Suprapubic skin (tissue), 4 donors: ENCODE data around the gene EPB41L5. TPM values are rescaled to one million over a fixed set of nuclear protein-coding genes. Genes with fewer than 3 reads are reported as not detected.

Experiments
- DNase-seq, 2 donors: peaks; one replicate each; pipeline ENCODE4 v3.0.0-alpha.2; 2019; ENCODE audit warnings: low spot score in 2 of 2
- H3K27ac ChIP-seq: fragments of 200-600 bp; sonication (generic); one replicate; pipeline ENCODE4 v1.5.1; 2019
- H3K27me3 ChIP-seq: fragments of 200-600 bp; sonication (generic); one replicate; pipeline ENCODE4 v1.5.1; 2019
- H3K36me3 ChIP-seq: fragments of 200-600 bp; sonication (generic); one replicate; pipeline ENCODE4 v1.5.1; 2019
- H3K4me1 ChIP-seq: fragments of 200-600 bp; sonication (generic); one replicate; pipeline ENCODE4 v1.5.1; 2019
- H3K4me3 ChIP-seq: fragments of 200-600 bp; sonication (generic); one replicate; pipeline ENCODE4 v1.5.1; 2019; ENCODE audit warnings: mild to moderate bottlenecking
- H3K9me3 ChIP-seq: fragments of 200-600 bp; sonication (generic); one replicate; pipeline ENCODE4 v1.5.1; 2019
- CTCF ChIP-seq, 2 donors: fragments of 200-600 bp in 1 of 2; fragments of 450-650 bp in 1 of 2; sonication (generic) in 1 of 2; IDR thresholded peaks; one replicate each; pipeline ENCODE4 v1.5.1; 2016 to 2019; ENCODE audit warnings: antibody characterized with exemption in 2 of 2, mild to moderate bottlenecking in 1 of 2, moderate library complexity in 1 of 2
- EP300 ChIP-seq: sonication (generic); formaldehyde crosslinking; IDR thresholded peaks from one replicate; pipeline ENCODE4 v1.6.1; 2017; ENCODE audit warnings: antibody characterized with exemption
- POLR2A ChIP-seq, 2 donors: fragments of 450-650 bp; IDR thresholded peaks; one replicate each; pipeline ENCODE4 v1.6.1; 2017; ENCODE audit warnings: antibody characterized with exemption in 2 of 2, mild to moderate bottlenecking in 2 of 2, moderate library complexity in 2 of 2
- POLR2AphosphoS5 ChIP-seq, 3 donors: sonication (generic); formaldehyde crosslinking; IDR thresholded peaks; one replicate each; pipeline ENCODE4 v1.6.1; 2017; ENCODE audit warnings: antibody characterized with exemption in 3 of 3
- WGBS: methylation state at CpG from one replicate; pipeline ENCODE4 v1.1.5; 2018; 5-methylcytosine and 5-hydroxymethylcytosine counted together
- total RNA-seq, 4 donors: library from RNA; depleted of rRNA; stranded (reverse); fragments of >200 nt; gene quantifications; one replicate each; pipeline ENCODE4 v1.1.0, GENCODE V29; 2016

The EPB41L5 gene
- total RNA-seq, 4 donors from 2014 or later, result 19.5 to 34.6 (median 31.0) TPM

GRCh38 chr2:120222186-120223033 is 209.5 kb downstream of the EPB41L5 start:
- Histone ChIP-seq H3K4me1 (peaks cover 28% of the 10 kb centered on the region), H3K27me3 (no peaks in the 10 kb centered on the region), H3K9me3 (no peaks in the 10 kb centered on the region), H3K27ac (peak overlapping the region; percentile 91), H3K36me3 (peaks cover 4% of the 10 kb centered on the region), H3K4me3 (peak overlapping the region; percentile 54)
- peak in 1 of 3 donors; percentile 0 for TF ChIP-seq POLR2AphosphoS5 (IDR thresholded peaks at IDR 0.05)
- no peak for TF ChIP-seq POLR2A (IDR thresholded peaks at IDR 0.05)
- TF ChIP-seq CTCF (IDR thresholded peaks at IDR 0.05), result no peak
- TF ChIP-seq EP300, result no peak
- peak; percentile 70 to 74 for DNase-seq
- 93% methylated on average over 28 of the region's 49 CpGs for WGBS

DNA sequence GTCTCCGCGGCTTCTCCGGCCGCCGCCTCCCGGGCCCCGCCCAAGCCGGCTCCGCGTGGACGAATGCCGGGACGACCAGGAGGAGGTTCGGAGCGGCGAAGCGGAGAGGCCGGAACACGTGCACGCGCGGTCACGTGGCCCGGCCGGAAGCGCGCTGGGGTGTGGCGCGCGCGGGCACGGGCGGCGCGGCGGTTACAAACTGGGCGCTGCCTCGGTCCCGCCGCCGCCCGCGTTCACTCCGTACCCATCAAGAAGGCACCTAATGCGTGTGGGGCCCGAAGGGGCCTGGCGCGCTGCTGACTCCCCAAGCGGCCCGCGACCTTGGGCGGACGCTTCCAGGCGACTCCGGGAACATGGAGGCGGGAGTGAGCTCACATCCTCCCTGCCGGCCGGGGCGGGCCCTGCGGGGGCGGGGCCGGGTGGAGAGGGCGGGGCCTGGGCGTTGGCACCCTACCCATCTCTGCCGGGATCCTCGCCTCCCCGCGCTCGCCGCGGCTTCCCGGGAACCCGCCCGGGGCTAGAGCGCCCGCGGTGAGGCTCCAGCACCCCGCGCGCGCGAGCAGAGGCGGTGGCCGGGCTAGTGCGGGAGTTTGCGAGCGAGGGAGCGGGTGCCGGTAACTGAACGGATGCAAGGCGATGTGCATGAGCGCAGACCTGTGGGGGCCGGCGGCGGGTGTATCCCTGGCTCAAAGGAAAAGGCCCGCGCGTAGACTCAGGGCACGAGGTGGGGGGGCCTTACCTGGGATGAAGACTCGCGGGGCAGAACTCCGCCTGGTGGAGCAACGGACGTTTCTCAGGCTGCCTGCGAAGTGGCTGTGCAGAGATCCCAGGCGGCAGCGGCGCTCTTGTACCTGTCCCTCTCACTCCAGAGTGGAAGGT is 210.4 kb downstream of the EPB41L5 start, which contains the start of gene TMEM185B:
TSS of gene TMEM185B (minus strand) at position 367 of the 879 bp plus-strand sequence. CDS start 424 bp downstream, outside the sequence.
- H3K9me3 ChIP-seq, result no peaks in the 10 kb centered on the region
- H3K4me1 ChIP-seq, result peaks cover 28% of the 10 kb centered on the region
- TF ChIP-seq EP300, result no peak
- peak in 1 of 2 donors; percentile 16 for TF ChIP-seq CTCF (IDR thresholded peaks at IDR 0.05)
- no peak for TF ChIP-seq POLR2AphosphoS5 (IDR thresholded peaks at IDR 0.05)
- H3K36me3 ChIP-seq, result peaks cover 4% of the 10 kb centered on the region
- H3K27me3 ChIP-seq, result no peaks in the 10 kb centered on the region
- peak; percentile 93 to 95 for DNase-seq
- 7% methylated on average over 20 of the region's 108 CpGs for WGBS
- H3K4me3 ChIP-seq, result peak within 1 kb of the TSS; percentile 54
- peak within 1 kb of the TSS; percentile 91 for H3K27ac ChIP-seq

DNA sequence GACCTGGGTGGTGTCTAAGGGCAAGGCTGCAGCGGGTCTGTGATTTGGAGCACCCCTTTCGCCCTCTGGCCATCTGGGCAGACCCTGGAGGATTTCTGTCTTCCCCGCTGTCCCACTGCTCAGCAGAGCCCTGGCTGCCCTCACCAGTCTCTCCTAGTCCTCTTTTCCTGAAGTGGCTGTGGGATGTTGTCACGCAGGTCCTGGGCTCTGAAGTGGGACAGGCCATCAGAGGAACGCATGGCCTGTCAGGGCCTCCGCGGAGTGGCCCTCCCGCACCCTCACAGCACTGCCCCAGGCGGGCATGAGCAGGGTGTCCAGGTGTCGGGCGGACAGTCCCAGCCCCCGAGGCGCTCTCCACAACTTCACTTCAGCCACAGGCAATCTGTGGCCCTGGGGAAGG is 211.4 kb downstream of the EPB41L5 start:
- Histone ChIP-seq H3K4me3 (peak overlapping the region; percentile 54), H3K9me3 (no peaks in the 10 kb centered on the region), H3K4me1 (peaks cover 28% of the 10 kb centered on the region), H3K36me3 (no peaks in the 10 kb centered on the region), H3K27me3 (no peaks in the 10 kb centered on the region), H3K27ac (no peak overlapping the region)
- peak; percentile 61 to 75 for DNase-seq
- WGBS, result 100% methylated on average over 1 of the region's 13 CpGs
- TF ChIP-seq POLR2AphosphoS5 (IDR thresholded peaks at IDR 0.05), result no peak
- no peak for TF ChIP-seq POLR2A (IDR thresholded peaks at IDR 0.05)
- TF ChIP-seq EP300, result no peak
- no peak for TF ChIP-seq CTCF (IDR thresholded peaks at IDR 0.05)

DNA sequence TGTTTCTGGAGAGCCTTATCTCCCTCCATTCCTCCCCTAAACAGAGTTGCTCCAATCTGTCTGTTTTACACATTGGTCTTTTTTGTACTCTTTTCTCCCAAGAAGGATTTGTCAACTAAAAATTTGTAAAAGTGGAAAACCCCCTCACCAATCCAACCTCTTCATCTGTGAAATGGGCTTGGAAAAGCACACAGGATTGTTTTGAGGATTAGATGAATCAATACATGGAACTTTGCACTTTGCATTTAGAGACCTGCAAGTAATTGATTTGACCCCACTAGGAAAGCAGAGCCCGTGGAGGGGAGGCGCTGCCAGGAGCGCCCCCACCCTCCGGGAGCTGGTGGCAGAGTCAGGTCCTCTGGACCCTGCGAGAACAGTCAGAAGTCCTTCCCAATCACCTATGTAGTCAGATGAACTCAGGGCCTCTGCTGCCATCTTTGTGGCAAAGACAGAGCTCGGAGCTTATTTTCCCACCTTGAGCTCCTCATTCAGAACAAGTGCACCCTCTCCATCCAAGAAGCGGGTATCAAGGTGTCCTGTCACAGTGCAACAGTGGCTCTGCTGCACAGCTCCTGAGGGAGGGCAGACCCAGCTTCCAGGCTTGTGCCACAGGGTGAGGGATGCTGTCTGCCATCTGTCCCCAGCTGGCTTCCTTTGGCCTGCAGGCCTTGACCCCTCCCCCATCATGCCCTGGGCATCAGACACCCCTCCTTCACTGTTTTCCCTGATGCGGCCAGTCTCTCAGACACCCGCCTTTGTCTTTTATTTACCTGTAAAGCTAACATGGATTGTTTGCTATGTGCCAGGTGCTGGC is 212.1 kb downstream of the EPB41L5 start:
- Histone ChIP-seq H3K27ac (no peak overlapping the region), H3K4me1 (peaks cover 28% of the 10 kb centered on the region), H3K27me3 (no peaks in the 10 kb centered on the region), H3K4me3 (no peak overlapping the region), H3K9me3 (no peaks in the 10 kb centered on the region), H3K36me3 (no peaks in the 10 kb centered on the region)
- 93% methylated on average over 9 of the region's 9 CpGs for WGBS
- TF ChIP-seq EP300, result no peak
- TF ChIP-seq CTCF (IDR thresholded peaks at IDR 0.05), result no peak
- no peak for TF ChIP-seq POLR2AphosphoS5 (IDR thresholded peaks at IDR 0.05)
- no peak for TF ChIP-seq POLR2A (IDR thresholded peaks at IDR 0.05)
- DNase-seq, result peak; percentile 48 to 58
